SK-N-SH treated with all-trans-retinoic acid at 6 μM for 48 hours (cell line): ENCODE measurements around the gene SMPD3.

Experiments used
- ATAC-seq: fragments of 200-7000 bp; cut with Tn5 transposase; 3 replicates; pipeline ENCODE4 v1.9.1; 2020; ENCODE audit warnings: mild to moderate bottlenecking, moderate library complexity
- ARNTL ChIP-seq: fragments of 450-650 bp; formaldehyde crosslinking; IDR thresholded peaks from 2 replicates; pipeline ENCODE4 v1.5.0; 2020; ENCODE audit warnings: low read depth, mild to moderate bottlenecking, moderate library complexity, borderline replicate concordance
- BACH2 ChIP-seq: fragments of 250-450 bp; sonication (Bioruptor Pico); IDR thresholded peaks from 2 replicates; pipeline ENCODE4 v1.9.0; 2021; ENCODE audit warnings: mild to moderate bottlenecking, borderline replicate concordance
- CREB5 ChIP-seq: fragments of 250-450 bp; sonication (Bioruptor Pico); IDR thresholded peaks from 2 replicates; pipeline ENCODE4 v1.5.1; 2020; ENCODE audit warnings: low read depth, mild to moderate bottlenecking, moderate library complexity
- CSDC2 ChIP-seq: fragments of 250-450 bp; sonication (Bioruptor Pico); IDR thresholded peaks from 2 replicates; pipeline ENCODE4 v1.5.0; 2020; ENCODE audit warnings: mild to moderate bottlenecking, moderate library complexity
- CSRNP3 ChIP-seq: fragments of 250-450 bp; sonication (Bioruptor Pico); IDR thresholded peaks from 2 replicates; pipeline ENCODE4 v1.5.1; 2021; ENCODE audit warnings: mild to moderate bottlenecking, moderate library complexity
- ESRRG ChIP-seq: fragments of 250-450 bp; sonication (Bioruptor Pico); IDR thresholded peaks from 2 replicates; pipeline ENCODE4 v1.6.1; 2021; ENCODE audit warnings: mild to moderate bottlenecking
- GLIS3 ChIP-seq: fragments of 250-450 bp; sonication (Bioruptor Pico); IDR thresholded peaks from 2 replicates; pipeline ENCODE4 v1.5.0; 2020; ENCODE audit warnings: mild to moderate bottlenecking, moderate library complexity
- ISL1 ChIP-seq: fragments of 250-450 bp; sonication (Bioruptor Pico); IDR thresholded peaks from 2 replicates; pipeline ENCODE4 v2.1.2; 2022; ENCODE audit warnings: mild to moderate bottlenecking, moderate library complexity
- PATZ1 ChIP-seq: fragments of 250-450 bp; sonication (Bioruptor Pico); IDR thresholded peaks from 2 replicates; pipeline ENCODE4 v1.8.0; 2020; ENCODE audit warnings: mild to moderate bottlenecking, moderate library complexity, borderline replicate concordance
- PPARA ChIP-seq: fragments of 250-450 bp; sonication (Bioruptor Pico); IDR thresholded peaks from 2 replicates; pipeline ENCODE4 v1.5.0; 2020; ENCODE audit warnings: mild to moderate bottlenecking, borderline replicate concordance
- RARB ChIP-seq: fragments of 250-450 bp; sonication (Bioruptor Pico); IDR thresholded peaks from 2 replicates; pipeline ENCODE4 v1.8.0; 2021; ENCODE audit warnings: mild to moderate bottlenecking, moderate library complexity
- SNAI2 ChIP-seq: fragments of 250-450 bp; sonication (Bioruptor Pico); IDR thresholded peaks from 2 replicates; pipeline ENCODE4 v1.5.0; 2020; ENCODE audit warnings: mild to moderate bottlenecking, moderate library complexity
- TCF4 ChIP-seq: fragments of 250-450 bp; sonication (Bioruptor Pico); IDR thresholded peaks from 2 replicates; pipeline ENCODE4 v1.8.0; 2021; ENCODE audit warnings: mild to moderate bottlenecking, moderate library complexity, borderline replicate concordance
- TSHZ2 ChIP-seq: fragments of 250-450 bp; sonication (Bioruptor Pico); IDR thresholded peaks from 2 replicates; pipeline ENCODE4 v1.5.0; 2020; ENCODE audit warnings: mild to moderate bottlenecking, moderate library complexity
- ZC3H10 ChIP-seq: fragments of 250-450 bp; sonication (Bioruptor Pico); IDR thresholded peaks from 2 replicates; pipeline ENCODE4 v1.5.1; 2021; ENCODE audit warnings: mild to moderate bottlenecking, moderate library complexity
- ZFP3 ChIP-seq: fragments of 250-450 bp; sonication (Bioruptor Pico); IDR thresholded peaks from 2 replicates; pipeline ENCODE4 v1.5.0; 2020; ENCODE audit warnings: mild to moderate bottlenecking, moderate library complexity
- ZNF565 ChIP-seq: fragments of 450-650 bp; formaldehyde crosslinking; conservative IDR thresholded peaks from 2 replicates; pipeline ENCODE4 v1.5.0; 2020; ENCODE audit warnings: low read depth, mild to moderate bottlenecking, moderate library complexity
- ZNF70 ChIP-seq: fragments of 450-650 bp; formaldehyde crosslinking; IDR thresholded peaks from 2 replicates; pipeline ENCODE4 v1.5.0; 2020; ENCODE audit warnings: mild to moderate bottlenecking, moderate library complexity
- ZNF8 ChIP-seq: fragments of 450-650 bp; formaldehyde crosslinking; IDR thresholded peaks from 2 replicates; pipeline ENCODE4 v1.5.0; 2020; ENCODE audit warnings: mild to moderate bottlenecking, moderate library complexity

The SMPD3 gene

GRCh38 chr16:68450741-68451255, 2.5 kb upstream of the SMPD3 start:
- ATAC-seq = no peak
- TF ChIP-seq RARB (no peak), GLIS3 (no peak), BACH2 (CRISPR knock-in tag) (no peak), TSHZ2 (CRISPR knock-in tag) (no peak), CSDC2 (CRISPR knock-in tag) (no peak), ZNF70 (CRISPR knock-in tag) (no peak), ESRRG (CRISPR knock-in tag) (no peak), ZC3H10 (no peak), CREB5 (no peak), ISL1 (CRISPR knock-in tag) (no peak), PATZ1 (CRISPR knock-in tag) (no peak), PPARA (CRISPR knock-in tag) (no peak), ZNF8 (CRISPR knock-in tag) (no peak), SNAI2 (CRISPR knock-in tag) (no peak), CSRNP3 (CRISPR knock-in tag) (no peak)

- TF ChIP-seq ZNF565 (no peak), ISL1 (CRISPR knock-in tag) (0 out of 2 replicates have a peak, but pooled peaks have one; percentile 8)
- ATAC-seq = peak; percentile 24
Observed at GRCh38 chr16:68447653-68448359, 502 bp downstream of the SMPD3 start.

GRCh38 chr16:68446681-68447652, 1.3 kb downstream of the SMPD3 start:
- ATAC-seq = no peak
- TF ChIP-seq TSHZ2 (CRISPR knock-in tag) = no peak
- no peak for TF ChIP-seq GLIS3
- no peak for TF ChIP-seq ARNTL (CRISPR knock-in tag)
- TF ChIP-seq ZFP3 (CRISPR knock-in tag) = no peak
- TF ChIP-seq PATZ1 (CRISPR knock-in tag) = no peak
- TF ChIP-seq TCF4 (CRISPR knock-in tag) = no peak
- TF ChIP-seq CSDC2 (CRISPR knock-in tag) = no peak
